ENCODE data around the gene PLXNA4. TPM values are rescaled to one million over a fixed set of nuclear protein-coding genes. Genes with fewer than 3 reads are reported as not detected.

PLXNA4 gene
- total and polyA plus RNA-seq, 8 donors: 0.15 to 12.8 (median 1.6) TPM

GRCh38 chr7:132122901-132123300 lies 453.4 kb downstream of the PLXNA4 start:
- DNase-seq: no peak
- H3K36me3 ChIP-seq: no peaks in the 10 kb centered on the region
- TF ChIP-seq POLR2AphosphoS5 (IDR thresholded peaks at IDR 0.05) (no peak), POLR2A (IDR thresholded peaks at IDR 0.05) (no peak), CTCF (IDR thresholded peaks at IDR 0.05) (no peak), EP300 (IDR thresholded peaks at IDR 0.05) (no peak)
- 74 to 88% (median 84%) methylated on average over 6 of the region's 6 CpGs for WGBS, 5 donors
- intact Hi-C loops (cut with DNase I; ENCODE audit: low total_unique reads): no loop called here
- H3K27ac ChIP-seq: no peak overlapping the region
- no peaks in the 10 kb centered on the region for H3K4me1 ChIP-seq
- H3K9me3 ChIP-seq: no peaks in the 10 kb centered on the region
- no peak overlapping the region for H3K4me3 ChIP-seq
- H3K27me3 ChIP-seq: no peaks in the 10 kb centered on the region

GRCh38 chr7:132121987-132122386 lies 454.3 kb downstream of the PLXNA4 start:
- H3K27ac ChIP-seq: no peak overlapping the region
- intact Hi-C loops (cut with DNase I; ENCODE audit: low total_unique reads): no loop called here
- H3K4me3 ChIP-seq: no peak overlapping the region
- H3K4me1 ChIP-seq: no peaks in the 10 kb centered on the region
- 77 to 83% (median 80%) methylated on average over 6 of the region's 6 CpGs for WGBS, 5 donors
- no peaks in the 10 kb centered on the region for H3K36me3 ChIP-seq
- DNase-seq: no peak
- no peaks in the 10 kb centered on the region for H3K9me3 ChIP-seq
- no peaks in the 10 kb centered on the region for H3K27me3 ChIP-seq
- TF ChIP-seq EP300 (IDR thresholded peaks at IDR 0.05): no peak
- TF ChIP-seq POLR2AphosphoS5 (IDR thresholded peaks at IDR 0.05): no peak
- TF ChIP-seq POLR2A (IDR thresholded peaks at IDR 0.05): no peak
- TF ChIP-seq CTCF (IDR thresholded peaks at IDR 0.05): no peak

- WGBS, 5 donors: 76 to 93% (median 85%) methylated on average over 1 of the region's 1 CpG
- no peak for DNase-seq
- H3K9me3 ChIP-seq: no peaks in the 10 kb centered on the region
- H3K4me1 ChIP-seq: no peaks in the 10 kb centered on the region
- no peaks in the 10 kb centered on the region for H3K27me3 ChIP-seq
- no peak overlapping the region for H3K27ac ChIP-seq
- intact Hi-C loops (cut with DNase I; ENCODE audit: low total_unique reads): no loop called here
- no peak overlapping the region for H3K4me3 ChIP-seq
- TF ChIP-seq POLR2A (IDR thresholded peaks at IDR 0.05) (no peak), EP300 (IDR thresholded peaks at IDR 0.05) (no peak), POLR2AphosphoS5 (IDR thresholded peaks at IDR 0.05) (no peak)
- H3K36me3 ChIP-seq: no peaks in the 10 kb centered on the region
Measured at GRCh38 chr7:132118641-132119040, 457.6 kb downstream of the PLXNA4 start.

GRCh38 chr7:132117636-132118035 lies 458.6 kb downstream of the PLXNA4 start:
- no peak overlapping the region for H3K4me3 ChIP-seq
- no peak overlapping the region for H3K27ac ChIP-seq
- 56 to 68% (median 62%) methylated on average over 6 of the region's 6 CpGs for WGBS, 5 donors
- no peaks in the 10 kb centered on the region for H3K27me3 ChIP-seq
- no peaks in the 10 kb centered on the region for H3K9me3 ChIP-seq
- no peak for DNase-seq
- no peaks in the 10 kb centered on the region for H3K4me1 ChIP-seq
- intact Hi-C loops (cut with DNase I; ENCODE audit: low total_unique reads): no loop called here
- TF ChIP-seq POLR2AphosphoS5 (IDR thresholded peaks at IDR 0.05) (no peak), POLR2A (IDR thresholded peaks at IDR 0.05) (no peak), CTCF (IDR thresholded peaks at IDR 0.05) (no peak), EP300 (IDR thresholded peaks at IDR 0.05) (no peak)
- H3K36me3 ChIP-seq: no peaks in the 10 kb centered on the region

GRCh38 chr7:132117181-132117580 lies 459.1 kb downstream of the PLXNA4 start:
- Histone ChIP-seq H3K27me3 (no peaks in the 10 kb centered on the region), H3K4me1 (no peaks in the 10 kb centered on the region), H3K27ac (no peak overlapping the region), H3K4me3 (no peak overlapping the region), H3K9me3 (no peaks in the 10 kb centered on the region), H3K36me3 (no peaks in the 10 kb centered on the region)
- DNase-seq: no peak
- TF ChIP-seq POLR2A (IDR thresholded peaks at IDR 0.05) (no peak), POLR2AphosphoS5 (IDR thresholded peaks at IDR 0.05) (no peak), EP300 (IDR thresholded peaks at IDR 0.05) (no peak), CTCF (IDR thresholded peaks at IDR 0.05) (no peak)
- 65 to 75% (median 67%) methylated on average over 3 of the region's 3 CpGs for WGBS, 5 donors
- intact Hi-C loops (cut with DNase I; ENCODE audit: low total_unique reads): no loop called here

Measured in stomach (tissue), 9 donors.